ENCODE measurements around the gene ATP6V0B. TPM values are rescaled to one million over a fixed set of nuclear protein-coding genes. Genes with fewer than 3 reads are reported as not detected.

ATP6V0B gene
- polyA plus RNA-seq, 4 donors, result 139 to 182 (median 149) TPM

- DNase-seq (ENCODE audit: low read depth in 4 of 4, low spot score in 3 of 4), result no peak
These were observed 7.5 kb downstream of the ATP6V0B start for GRCh38 chr1:43982241-43982640.

GRCh38 chr1:43982808-43983207 is 8.0 kb downstream of the ATP6V0B start:
- no peak for DNase-seq (ENCODE audit: low read depth in 4 of 4, low spot score in 3 of 4)

- DNase-seq (ENCODE audit: low read depth in 4 of 4, low spot score in 3 of 4), result no peak
These were observed 8.6 kb downstream of the ATP6V0B start for GRCh38 chr1:43983253-43983899.

GRCh38 chr1:43984855-43985254 is 10.1 kb downstream of the ATP6V0B start:
- DNase-seq (ENCODE audit: low read depth in 4 of 4, low spot score in 3 of 4), result no peak

GRCh38 chr1:43985984-43986595 is 11.3 kb downstream of the ATP6V0B start:
- DNase-seq (ENCODE audit: low read depth in 4 of 4, low spot score in 3 of 4), result no peak

GRCh38 chr1:43986712-43987111 is 12.0 kb downstream of the ATP6V0B start:
- DNase-seq (ENCODE audit: low read depth in 4 of 4, low spot score in 3 of 4), result no peak

GRCh38 chr1:43987159-43987902 is 12.6 kb downstream of the ATP6V0B start:
- DNase-seq (ENCODE audit: low read depth in 4 of 4, low spot score in 3 of 4), result no peak

- DNase-seq (ENCODE audit: low read depth in 4 of 4, low spot score in 3 of 4), result no peak
These were observed 15.8 kb downstream of the ATP6V0B start for GRCh38 chr1:43990271-43991199.

GRCh38 chr1:43991200-43991475 is 16.4 kb downstream of the ATP6V0B start:
- DNase-seq (ENCODE audit: low read depth in 4 of 4, low spot score in 3 of 4), result no peak

GRCh38 chr1:43991476-43992231 is 16.9 kb downstream of the ATP6V0B start, which contains the start of gene CCDC24:
TSS of gene CCDC24 (plus strand) at chr1:43991599. CDS start at chr1:43991879, 280 bp downstream.
- DNase-seq (ENCODE audit: low read depth in 4 of 4, low spot score in 3 of 4), result no peak

GRCh38 chr1:43992232-43992995 is 17.7 kb downstream of the ATP6V0B start:
- no peak for DNase-seq (ENCODE audit: low read depth in 4 of 4, low spot score in 3 of 4)

- no peak for DNase-seq (ENCODE audit: low read depth in 4 of 4, low spot score in 3 of 4)
These were observed 18.6 kb downstream of the ATP6V0B start for GRCh38 chr1:43993206-43993914.

- no peak for DNase-seq (ENCODE audit: low read depth in 4 of 4, low spot score in 3 of 4)
These were observed 19.3 kb downstream of the ATP6V0B start for GRCh38 chr1:43994071-43994470.

- no peak for DNase-seq (ENCODE audit: low read depth in 4 of 4, low spot score in 3 of 4)
These were observed 20.3 kb downstream of the ATP6V0B start for GRCh38 chr1:43994794-43995790.

- DNase-seq (ENCODE audit: low read depth in 4 of 4, low spot score in 3 of 4), result no peak
These were observed 21.4 kb downstream of the ATP6V0B start for GRCh38 chr1:43995984-43996732.

GRCh38 chr1:43996733-43997115 is 22.0 kb downstream of the ATP6V0B start:
- DNase-seq (ENCODE audit: low read depth in 4 of 4, low spot score in 3 of 4), result no peak

Measured in right renal pelvis (tissue), 4 donors.